ENCODE measurements around the gene CARD16. TPM values are rescaled to one million over a fixed set of nuclear protein-coding genes. Genes with fewer than 3 reads are reported as not detected.
"Not testable (repeated sequence)": the region's sequence is repeated elsewhere in the genome, so short reads cannot be mapped to it uniquely, and the experiment has no call there.

CARD16 gene
- total RNA-seq, 1 experiment from 2014 or later, result 8.8 TPM

- no TSS peak for BruUV-seq (replicated peaks)
- H3K9me3 Mint-ChIP-seq (ENCODE audit: low read depth, unreplicated experiment), result no peaks in the 10 kb centered on the region
- DNase-seq, result no peak
- peaks cover 5% of the 10 kb centered on the region for H3K36me3 Mint-ChIP-seq (ENCODE audit: insufficient read depth, unreplicated experiment)
- CTCF ChIA-PET, result no interaction called here
- no peak for TF ChIP-seq CTCF (IDR thresholded peaks at IDR 0.05; ENCODE audit: unreplicated experiment)
- no peak overlapping the region for H3K4me3 Mint-ChIP-seq (ENCODE audit: low read depth, unreplicated experiment)
- H3K27ac Mint-ChIP-seq (ENCODE audit: unreplicated experiment), result no peak overlapping the region
- no peaks in the 10 kb centered on the region for H3K27me3 Mint-ChIP-seq (ENCODE audit: unreplicated experiment)
- H3K4me1 Mint-ChIP-seq (ENCODE audit: low read depth, unreplicated experiment), result peaks cover 18% of the 10 kb centered on the region
- intact Hi-C loops (cut with micrococcal nuclease; ENCODE audit: unreplicated experiment), result no loop called here
These were observed 4.4 kb downstream of the CARD16 start for GRCh38 chr11:105040703-105041102.

- H3K4me3 Mint-ChIP-seq (ENCODE audit: low read depth, unreplicated experiment), result peak within 1 kb of the TSS; percentile 48
- CTCF ChIA-PET, result no interaction called here
- DNase-seq, result peak; percentile 9
- no TSS peak for BruUV-seq (replicated peaks)
- no peaks in the 10 kb centered on the region for H3K4me1 Mint-ChIP-seq (ENCODE audit: low read depth, unreplicated experiment)
- no peaks in the 10 kb centered on the region for H3K36me3 Mint-ChIP-seq (ENCODE audit: insufficient read depth, unreplicated experiment)
- no peak for TF ChIP-seq CTCF (IDR thresholded peaks at IDR 0.05; ENCODE audit: unreplicated experiment)
- intact Hi-C loops (cut with micrococcal nuclease; ENCODE audit: unreplicated experiment), result no loop called here
- H3K27ac Mint-ChIP-seq (ENCODE audit: unreplicated experiment), result peak within 1 kb of the TSS; percentile 75
- H3K9me3 Mint-ChIP-seq (ENCODE audit: low read depth, unreplicated experiment), result no peaks in the 10 kb centered on the region
- no peaks in the 10 kb centered on the region for H3K27me3 Mint-ChIP-seq (ENCODE audit: unreplicated experiment)
These were observed 10.1 kb downstream of the CARD16 start, which contains the start of gene CASP1 for GRCh38 chr11:105034813-105035620. Gene CASP1, minus strand, starts transcription at chr11:105035144. Its CDS starts 31 bp downstream, at chr11:105035113.

GRCh38 chr11:105034388-105034787 is 10.7 kb downstream of the CARD16 start:
- BruUV-seq (replicated peaks); CTCF ChIA-PET; H3K27ac Mint-ChIP-seq (ENCODE audit: unreplicated experiment); H3K9me3 Mint-ChIP-seq (ENCODE audit: low read depth, unreplicated experiment); H3K4me1 Mint-ChIP-seq (ENCODE audit: low read depth, unreplicated experiment); intact Hi-C loops (cut with micrococcal nuclease; ENCODE audit: unreplicated experiment); H3K27me3 Mint-ChIP-seq (ENCODE audit: unreplicated experiment); DNase-seq; H3K36me3 Mint-ChIP-seq (ENCODE audit: insufficient read depth, unreplicated experiment): not testable (repeated sequence)
- peak overlapping the region; percentile 48 for H3K4me3 Mint-ChIP-seq (ENCODE audit: low read depth, unreplicated experiment)

- Mint-ChIP-seq H3K27me3 (ENCODE audit: unreplicated experiment) (no peaks in the 10 kb centered on the region), H3K4me3 (ENCODE audit: low read depth, unreplicated experiment) (no peak overlapping the region), H3K4me1 (ENCODE audit: low read depth, unreplicated experiment) (no peaks in the 10 kb centered on the region), H3K9me3 (ENCODE audit: low read depth, unreplicated experiment) (no peaks in the 10 kb centered on the region), H3K27ac (ENCODE audit: unreplicated experiment) (no peak overlapping the region), H3K36me3 (ENCODE audit: insufficient read depth, unreplicated experiment) (no peaks in the 10 kb centered on the region)
- TF ChIP-seq CTCF (IDR thresholded peaks at IDR 0.05; ENCODE audit: unreplicated experiment), result no peak
- CTCF ChIA-PET, result no interaction called here
- intact Hi-C loops (cut with micrococcal nuclease; ENCODE audit: unreplicated experiment), result no loop called here
- BruUV-seq (replicated peaks), result TSS peak; percentile 26
- DNase-seq, result no peak
These were observed 11.4 kb downstream of the CARD16 start for GRCh38 chr11:105033781-105034180.

GRCh38 chr11:105033343-105033742 is 11.8 kb downstream of the CARD16 start:
- Mint-ChIP-seq H3K4me3 (ENCODE audit: low read depth, unreplicated experiment) (no peak overlapping the region), H3K4me1 (ENCODE audit: low read depth, unreplicated experiment) (no peaks in the 10 kb centered on the region), H3K36me3 (ENCODE audit: insufficient read depth, unreplicated experiment) (no peaks in the 10 kb centered on the region), H3K27ac (ENCODE audit: unreplicated experiment) (no peak overlapping the region), H3K27me3 (ENCODE audit: unreplicated experiment) (no peaks in the 10 kb centered on the region), H3K9me3 (ENCODE audit: low read depth, unreplicated experiment) (no peaks in the 10 kb centered on the region)
- CTCF ChIA-PET, result no interaction called here
- no peak for TF ChIP-seq CTCF (IDR thresholded peaks at IDR 0.05; ENCODE audit: unreplicated experiment)
- no peak for DNase-seq
- BruUV-seq (replicated peaks), result no TSS peak
- intact Hi-C loops (cut with micrococcal nuclease; ENCODE audit: unreplicated experiment), result no loop called here
